ENCODE results near the gene LOXL1.
"Not testable (repeated sequence)": the region's sequence is repeated elsewhere in the genome, so short reads cannot be mapped to it uniquely, and the experiment has no call there.

LOXL1 gene

GRCh38 chr15:73954188-73955145, 28.2 kb downstream of the LOXL1 start:
- no peak for DNase-seq (ENCODE audit: low spot score)

GRCh38 chr15:73955326-73955725, 29.1 kb downstream of the LOXL1 start:
- no peak for DNase-seq (ENCODE audit: low spot score)

- peak; percentile 24 for DNase-seq (ENCODE audit: low spot score)
Measured at GRCh38 chr15:73955861-73956742, 29.8 kb downstream of the LOXL1 start.

- peak; percentile 26 for DNase-seq (ENCODE audit: low spot score)
Measured at GRCh38 chr15:73956743-73957135, 30.5 kb downstream of the LOXL1 start.

GRCh38 chr15:73957276-73957675, 31.0 kb downstream of the LOXL1 start:
- peak; percentile 22 for DNase-seq (ENCODE audit: low spot score)

GRCh38 chr15:73957785-73958184, 31.5 kb downstream of the LOXL1 start:
- DNase-seq (ENCODE audit: low spot score), result no peak

- DNase-seq (ENCODE audit: low spot score), result no peak
Measured at GRCh38 chr15:73959012-73959581, 32.8 kb downstream of the LOXL1 start.

- DNase-seq (ENCODE audit: low spot score), result no peak
Measured at GRCh38 chr15:73959801-73960200, 33.5 kb downstream of the LOXL1 start.

- not testable (repeated sequence) for DNase-seq (ENCODE audit: low spot score)
Measured at GRCh38 chr15:73960472-73961070, 34.3 kb downstream of the LOXL1 start.

GRCh38 chr15:73962433-73962832, 36.2 kb downstream of the LOXL1 start:
- no peak for DNase-seq (ENCODE audit: low spot score)

- DNase-seq (ENCODE audit: low spot score), result peak; percentile 89
Measured at GRCh38 chr15:73964736-73965093, 38.5 kb downstream of the LOXL1 start.

GRCh38 chr15:73965094-73965757, 39.0 kb downstream of the LOXL1 start:
- no peak for DNase-seq (ENCODE audit: low spot score)

GRCh38 chr15:73965758-73966113, 39.5 kb downstream of the LOXL1 start:
- DNase-seq (ENCODE audit: low spot score), result no peak

GRCh38 chr15:73968461-73968860, 42.2 kb downstream of the LOXL1 start:
- no peak for DNase-seq (ENCODE audit: low spot score)

- no peak for DNase-seq (ENCODE audit: low spot score)
Measured at GRCh38 chr15:73969151-73969759, 43.0 kb downstream of the LOXL1 start.

GRCh38 chr15:73972984-73973682, 46.9 kb downstream of the LOXL1 start:
- DNase-seq (ENCODE audit: low spot score), result peak; percentile 90

- DNase-seq (ENCODE audit: low spot score), result not testable (repeated sequence)
Measured at GRCh38 chr15:73973683-73974200, 47.5 kb downstream of the LOXL1 start.

GRCh38 chr15:73975440-73976125, 49.3 kb downstream of the LOXL1 start:
- DNase-seq (ENCODE audit: low spot score), result not testable (repeated sequence)

- DNase-seq (ENCODE audit: low spot score), result no peak
Measured at GRCh38 chr15:73978896-73979295, 52.6 kb downstream of the LOXL1 start.

- DNase-seq (ENCODE audit: low spot score), result no peak
Measured at GRCh38 chr15:73979636-73980035, 53.4 kb downstream of the LOXL1 start.

All from D341Med (cell line).